ENCODE data around the gene RAB11FIP5.

RAB11FIP5 gene

DNA sequence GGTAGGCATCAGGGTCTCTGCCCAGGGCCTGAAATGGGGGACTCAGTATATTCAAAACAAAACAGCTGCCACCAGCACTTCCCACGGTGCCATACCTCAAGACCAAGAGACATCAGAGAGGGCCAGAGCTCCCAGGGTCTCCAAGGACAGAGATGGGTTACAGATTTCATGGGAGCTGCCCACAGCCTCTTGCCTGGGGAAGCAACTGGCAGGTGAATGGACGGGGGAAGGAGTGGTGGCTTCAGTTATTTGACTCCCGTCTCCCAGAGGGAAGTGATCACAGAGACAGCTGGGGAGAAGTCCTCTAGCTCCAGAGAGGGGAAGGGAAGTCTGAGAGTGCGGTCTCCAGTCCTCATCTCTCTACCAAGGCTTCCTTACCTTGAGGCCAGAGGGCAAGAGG lies 25.4 kb downstream of the RAB11FIP5 start:
- no peak for DNase-seq (ENCODE audit: low spot score)

DNA sequence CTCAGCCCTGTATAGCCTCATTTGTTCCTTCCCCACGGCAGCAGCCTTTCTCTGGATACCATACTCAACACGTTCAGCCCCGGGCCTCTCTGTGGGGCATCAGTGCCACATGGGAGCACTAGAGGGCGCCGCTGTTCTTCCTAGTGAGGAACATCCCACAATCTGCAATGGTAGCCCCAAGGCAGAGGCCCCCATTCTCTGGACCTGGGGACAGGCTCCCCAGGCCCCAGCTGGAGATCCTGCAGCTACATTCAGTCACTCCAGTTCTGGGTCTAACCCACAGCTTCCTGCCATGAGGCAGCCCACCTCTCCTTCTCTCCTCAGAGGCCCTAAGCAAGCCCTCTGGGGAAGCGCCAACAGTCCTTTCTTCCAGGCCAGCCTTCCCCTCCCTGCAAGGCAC lies 27.1 kb downstream of the RAB11FIP5 start:
- peak; percentile 76 for DNase-seq (ENCODE audit: low spot score)

DNA sequence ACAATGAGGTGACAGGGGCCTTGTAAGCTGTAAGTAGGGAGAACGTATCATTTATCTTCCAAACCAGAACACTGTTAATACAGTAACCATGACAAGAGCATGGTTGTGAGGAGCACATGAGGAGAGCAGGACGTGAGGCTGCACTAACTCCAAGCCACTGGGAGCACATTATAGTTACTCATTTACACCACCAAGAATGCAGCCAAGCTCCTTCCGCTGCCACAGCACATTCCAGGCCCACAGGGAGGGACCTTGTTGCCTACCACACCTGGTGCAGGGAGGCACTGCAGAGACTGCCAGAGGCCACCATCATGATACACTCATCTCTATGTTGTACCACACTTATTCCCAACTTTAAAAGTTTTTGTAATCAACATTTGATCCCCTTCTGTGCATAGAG lies 27.8 kb downstream of the RAB11FIP5 start:
- no peak for DNase-seq (ENCODE audit: low spot score)

DNA sequence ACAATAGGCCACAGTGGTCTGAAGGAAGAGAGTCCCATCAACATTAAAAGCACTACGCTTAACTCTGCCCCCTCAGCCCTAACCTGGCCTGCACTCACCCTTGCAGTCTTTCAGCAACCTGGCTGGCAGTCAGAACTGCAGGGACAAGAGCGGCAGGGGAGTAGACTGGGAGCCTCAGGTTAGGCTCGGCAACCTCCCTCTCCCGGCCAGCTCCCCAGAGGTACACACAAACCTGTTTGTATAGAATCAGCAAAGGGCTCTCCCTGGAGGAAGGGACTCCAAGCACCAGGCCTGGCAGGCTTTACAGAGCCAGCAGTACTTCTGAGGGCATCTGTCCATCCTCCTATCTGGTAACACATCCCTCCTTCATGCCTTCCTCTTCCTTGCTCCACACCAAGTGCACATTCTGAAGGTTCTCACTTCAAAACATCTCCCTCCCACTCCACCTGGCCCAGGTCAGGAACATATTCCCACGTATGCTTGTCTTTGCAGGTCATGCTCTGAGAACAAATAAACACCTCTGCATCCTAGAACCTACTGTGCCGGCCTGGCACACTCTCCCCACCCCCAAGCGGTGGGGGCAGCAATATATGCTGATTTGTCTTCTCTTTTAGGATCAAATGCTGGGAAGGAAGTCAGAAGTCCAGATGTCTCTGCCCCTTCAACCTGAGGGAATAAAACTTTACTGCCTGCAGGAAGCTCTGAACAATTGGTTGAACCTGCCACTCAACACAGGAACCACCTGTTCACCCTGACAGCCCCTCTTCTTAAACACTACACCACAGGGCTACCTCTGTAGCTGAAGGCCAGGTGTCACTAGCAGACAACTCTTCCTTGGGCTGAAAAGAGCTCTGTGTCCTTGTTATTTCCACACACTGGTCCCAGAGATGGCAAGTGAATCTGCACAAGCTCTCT lies 28.6 kb downstream of the RAB11FIP5 start:
- no peak for DNase-seq (ENCODE audit: low spot score)

DNA sequence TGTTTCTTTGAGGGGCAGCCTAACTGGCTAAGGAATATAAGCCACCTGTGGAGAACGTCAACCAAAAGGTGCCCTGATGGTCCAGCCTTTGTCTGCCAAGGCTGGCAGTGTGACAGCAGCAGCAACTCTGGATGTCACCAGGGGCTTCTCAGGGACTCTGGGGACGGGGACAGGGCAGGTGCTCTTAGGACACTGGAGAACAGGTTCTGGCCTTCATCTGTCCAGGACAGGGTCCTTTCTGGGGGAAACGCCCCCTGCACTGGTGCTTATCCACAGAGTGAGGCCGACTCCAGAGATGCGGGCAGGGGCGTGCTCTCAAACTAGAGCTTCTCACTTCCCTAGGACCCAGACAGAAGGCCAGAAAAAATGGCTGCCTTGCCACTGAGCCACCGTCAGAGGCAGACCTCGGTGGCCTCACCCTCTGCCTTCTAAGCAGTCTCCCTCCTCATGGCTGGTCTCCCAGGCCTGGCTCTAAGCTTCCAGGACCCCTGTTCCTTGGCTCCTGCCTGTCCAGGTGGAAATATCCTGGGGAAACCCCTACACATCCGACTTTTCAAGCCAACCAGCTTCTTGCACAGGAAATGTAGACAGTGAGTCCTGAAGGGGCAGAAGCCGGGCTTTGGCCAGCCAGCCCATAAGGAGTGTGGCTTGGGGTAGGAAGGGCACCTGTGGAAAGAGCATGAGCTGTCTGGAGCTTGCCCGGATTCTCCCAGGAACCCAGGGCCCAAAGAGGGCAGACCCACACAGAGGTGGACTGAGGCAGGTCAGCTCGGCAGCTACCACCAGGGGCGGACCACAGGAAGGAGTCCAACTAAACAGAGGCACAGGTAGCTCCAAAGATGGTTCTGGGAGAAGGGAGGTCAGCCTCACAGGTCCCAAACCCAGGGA lies 30.0 kb downstream of the RAB11FIP5 start:
- DNase-seq (ENCODE audit: low spot score), result no peak

DNA sequence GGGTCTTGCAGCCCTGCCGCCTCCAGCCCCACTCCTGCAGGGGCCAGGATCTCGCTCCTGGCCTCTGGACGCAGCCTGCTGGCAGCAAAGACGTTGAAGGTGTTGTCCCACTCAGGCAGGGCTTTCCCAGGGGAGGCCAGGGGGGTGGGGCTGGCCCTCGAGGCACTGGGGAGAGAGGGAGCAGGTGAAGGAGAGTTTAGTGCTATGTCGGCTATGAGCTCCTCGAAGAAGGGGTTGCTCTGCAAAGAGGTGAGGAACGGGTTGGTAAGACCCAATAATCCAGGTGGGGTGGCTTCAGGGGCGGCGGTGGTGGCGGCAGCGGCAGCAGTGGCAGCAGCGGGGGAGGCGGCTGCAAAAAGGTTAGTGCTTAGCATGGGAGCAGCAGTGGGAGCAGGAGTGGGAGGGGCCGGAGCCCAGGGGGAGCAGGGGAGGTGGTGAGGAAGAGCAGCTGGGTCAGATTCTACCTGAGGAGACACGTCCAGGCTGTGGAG lies 31.5 kb downstream of the RAB11FIP5 start:
- no peak for DNase-seq (ENCODE audit: low spot score)

DNA sequence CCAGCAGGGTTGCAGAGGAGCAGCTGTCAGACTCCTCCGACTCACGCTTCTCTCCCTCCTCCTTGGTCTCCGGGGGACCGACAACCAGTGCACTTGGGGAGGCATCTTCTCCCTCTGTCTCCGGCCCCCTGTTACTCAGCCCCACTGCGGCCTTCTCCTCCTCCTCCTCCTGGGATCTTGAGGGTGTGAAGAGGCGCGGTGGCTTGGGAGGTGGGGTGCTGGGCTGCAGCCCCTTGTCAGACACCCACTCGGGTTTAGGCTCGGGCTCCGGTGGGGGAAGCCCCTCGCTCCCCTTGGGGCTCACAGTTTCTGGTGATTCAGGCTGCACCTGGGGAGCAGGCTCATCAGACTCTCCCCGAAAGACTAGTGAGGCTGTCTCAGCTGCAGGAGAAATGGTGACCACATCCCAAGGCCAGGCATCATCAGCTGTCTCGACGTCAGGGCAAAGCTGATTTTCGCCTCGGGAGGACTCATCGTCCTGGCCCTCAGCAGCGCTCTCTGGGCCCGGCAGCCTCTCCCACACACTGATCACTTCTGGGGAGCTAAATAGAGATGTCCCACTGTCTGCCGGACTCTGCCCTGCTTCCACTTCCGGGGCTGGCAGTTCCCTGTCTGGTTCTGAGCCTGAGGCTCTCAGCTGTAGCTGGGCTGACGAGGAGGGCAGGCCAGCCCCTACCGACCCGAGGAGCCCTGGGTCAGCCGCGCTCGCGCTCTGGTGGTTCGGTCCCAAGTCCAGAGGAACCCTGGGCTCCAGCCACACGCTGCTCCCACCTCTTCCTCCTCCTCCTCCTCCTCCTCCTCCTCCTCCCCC lies 32.2 kb downstream of the RAB11FIP5 start:
- no peak for DNase-seq (ENCODE audit: low spot score)

DNA sequence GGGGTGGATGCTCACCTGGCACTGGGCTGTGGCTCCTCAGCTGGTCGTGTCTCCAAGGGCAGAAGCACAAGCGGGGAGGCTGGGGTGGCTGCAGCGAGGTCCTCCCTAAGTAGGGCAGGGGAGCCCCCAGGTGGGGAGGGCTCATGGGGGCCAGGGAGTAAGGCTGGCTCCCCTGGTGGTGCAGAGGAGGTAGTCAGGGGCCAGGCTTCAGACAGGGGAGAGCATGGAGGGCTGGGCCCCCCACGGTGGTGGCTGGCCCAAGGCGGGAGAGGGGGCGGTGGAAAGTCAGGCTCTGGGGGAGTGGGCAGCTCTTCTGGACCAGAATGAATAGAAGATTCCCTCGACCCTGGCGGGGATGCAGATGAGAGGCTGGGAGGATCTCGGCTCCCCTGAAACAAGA lies 33.1 kb downstream of the RAB11FIP5 start:
- no peak for DNase-seq (ENCODE audit: low spot score)

DNA sequence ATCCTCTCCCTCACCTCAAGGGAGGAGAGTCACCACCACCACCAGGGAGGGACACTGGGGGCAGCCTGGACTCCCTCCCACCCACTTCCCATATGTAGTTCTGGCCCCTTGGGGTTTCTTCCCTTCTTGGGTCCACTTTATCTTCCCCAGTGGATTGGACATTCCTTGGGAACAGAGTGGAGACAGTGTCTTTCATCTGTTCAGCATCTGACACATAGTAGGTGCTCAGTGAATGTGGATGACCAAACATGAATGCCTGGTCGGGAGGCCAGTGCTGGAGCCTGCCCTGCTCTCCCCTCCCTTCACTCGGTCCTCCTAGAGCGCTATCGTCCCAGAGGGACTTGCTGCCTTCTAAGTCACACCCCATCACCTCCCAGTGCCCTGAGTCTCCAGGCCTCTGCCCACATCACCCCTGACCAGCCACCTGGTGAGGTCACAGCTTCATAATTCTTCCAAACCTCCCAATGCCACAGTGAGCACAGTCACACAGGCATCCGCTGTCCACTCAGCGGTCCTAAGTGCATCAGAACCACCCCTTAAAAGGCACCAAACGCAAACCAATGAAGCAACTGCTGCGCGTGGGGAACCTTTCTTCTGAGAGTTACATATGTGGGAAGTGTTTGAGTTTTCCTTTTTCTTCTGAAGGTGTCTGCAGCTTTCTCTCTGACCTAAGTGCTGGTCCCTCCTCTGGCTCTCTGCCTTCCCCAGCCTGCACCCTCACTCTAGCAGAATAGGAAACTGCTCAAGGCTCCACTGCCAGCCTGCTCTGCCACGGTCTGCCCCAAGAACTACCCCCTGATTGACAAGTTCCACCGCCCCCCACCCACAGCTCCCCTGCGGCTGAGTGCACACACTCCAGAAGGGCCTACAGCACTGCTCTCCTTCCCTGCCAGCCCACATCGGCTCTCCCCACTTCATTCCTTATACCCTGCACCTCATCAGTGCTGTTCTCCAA lies 34.0 kb downstream of the RAB11FIP5 start:
- DNase-seq (ENCODE audit: low spot score), result no peak

DNA sequence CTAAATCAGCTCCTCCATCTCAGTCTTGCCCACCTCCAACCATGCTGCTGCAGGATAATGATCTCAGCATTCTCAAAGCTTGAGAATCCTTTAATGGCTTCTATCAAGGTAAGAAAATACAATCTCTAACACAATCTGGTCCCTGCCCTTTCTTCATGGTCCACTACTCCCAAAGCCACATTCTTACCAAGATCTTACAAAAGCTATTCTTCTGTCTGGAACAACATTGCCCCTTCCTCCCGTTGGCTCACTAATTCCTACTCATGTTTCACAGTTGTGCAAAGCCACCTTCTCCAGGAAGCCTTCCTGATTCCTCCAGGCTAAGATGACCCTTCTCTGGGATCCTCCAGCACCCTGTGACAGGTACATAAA lies 35.3 kb downstream of the RAB11FIP5 start:
- no peak for DNase-seq (ENCODE audit: low spot score)

DNA sequence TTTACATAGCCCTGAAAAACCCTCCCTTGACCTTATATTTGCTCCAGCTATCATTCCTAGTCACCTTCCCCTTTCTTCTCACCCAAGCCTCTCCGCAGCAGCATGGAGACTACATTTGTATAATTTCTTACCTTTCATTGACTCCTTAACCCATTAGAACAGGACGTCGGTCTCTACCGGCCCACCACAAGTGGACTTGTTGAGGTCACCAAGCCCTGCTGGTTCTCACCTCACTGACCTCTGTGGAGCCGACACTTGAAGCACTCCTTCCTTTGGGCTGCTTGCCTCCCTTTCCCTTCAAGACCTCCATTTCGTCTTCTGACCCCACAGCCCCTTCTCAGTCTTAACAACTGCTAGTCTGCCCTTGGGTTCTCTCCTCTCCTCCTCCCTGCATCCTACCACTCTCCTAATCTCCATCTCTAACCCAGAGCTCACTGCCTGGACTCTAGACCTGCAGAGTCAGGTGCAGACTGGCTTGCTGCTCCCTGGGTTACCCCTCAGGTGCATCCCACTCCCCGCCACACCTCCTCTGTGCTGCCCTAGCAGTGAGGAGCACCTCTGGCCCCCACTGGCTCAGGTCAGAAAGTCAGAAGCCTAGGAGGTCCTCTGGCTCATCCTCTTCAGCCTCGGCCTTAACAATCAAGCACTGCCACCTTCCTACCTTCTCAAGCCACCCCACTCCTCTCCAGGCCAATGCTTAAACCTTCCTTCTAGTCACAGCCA lies 35.9 kb downstream of the RAB11FIP5 start:
- DNase-seq (ENCODE audit: low spot score), result no peak

DNA sequence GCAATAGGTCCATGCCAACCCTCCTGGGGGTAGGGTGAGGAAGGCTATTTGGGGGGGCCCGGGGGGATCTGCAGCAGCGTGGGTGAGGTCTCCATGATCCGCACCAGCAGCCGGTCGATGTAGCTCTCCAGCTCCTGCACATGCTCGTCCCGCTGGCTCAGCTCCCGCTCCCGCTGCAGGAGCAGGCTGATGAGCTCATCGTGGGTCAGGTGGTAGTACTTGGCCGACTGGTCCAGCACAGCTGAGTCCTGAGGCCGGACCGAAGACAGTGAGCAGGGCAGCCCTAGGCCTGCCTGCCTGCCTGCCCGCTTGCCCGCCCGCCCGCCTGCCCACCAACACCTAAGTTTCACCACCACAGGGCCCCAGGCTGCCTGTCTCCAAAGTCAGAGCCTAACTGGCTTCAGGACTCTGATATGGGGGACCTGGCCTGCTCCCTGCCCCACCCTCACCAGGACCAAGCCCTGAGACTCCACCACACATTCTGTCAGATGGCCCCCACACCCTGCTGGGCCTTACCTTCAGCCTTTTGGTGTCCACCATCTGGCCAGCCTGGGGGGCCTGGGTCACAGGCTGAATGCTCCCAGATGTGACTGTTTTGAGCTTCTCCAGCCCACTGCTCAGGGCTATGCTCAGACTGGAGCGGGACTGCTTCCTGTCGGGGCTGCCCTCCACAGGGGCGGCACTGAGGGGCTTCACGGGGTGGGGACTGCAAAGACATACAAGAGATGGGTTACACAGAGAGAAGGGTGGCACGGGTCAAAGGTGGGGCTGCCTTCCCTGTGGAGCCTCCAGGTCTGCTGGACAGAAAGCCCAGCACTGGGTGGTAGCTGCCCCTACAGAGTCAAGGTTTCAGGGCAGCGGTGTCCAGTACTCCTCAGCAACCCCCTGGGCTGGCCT lies 37.0 kb downstream of the RAB11FIP5 start:
- no peak for DNase-seq (ENCODE audit: low spot score)

DNA sequence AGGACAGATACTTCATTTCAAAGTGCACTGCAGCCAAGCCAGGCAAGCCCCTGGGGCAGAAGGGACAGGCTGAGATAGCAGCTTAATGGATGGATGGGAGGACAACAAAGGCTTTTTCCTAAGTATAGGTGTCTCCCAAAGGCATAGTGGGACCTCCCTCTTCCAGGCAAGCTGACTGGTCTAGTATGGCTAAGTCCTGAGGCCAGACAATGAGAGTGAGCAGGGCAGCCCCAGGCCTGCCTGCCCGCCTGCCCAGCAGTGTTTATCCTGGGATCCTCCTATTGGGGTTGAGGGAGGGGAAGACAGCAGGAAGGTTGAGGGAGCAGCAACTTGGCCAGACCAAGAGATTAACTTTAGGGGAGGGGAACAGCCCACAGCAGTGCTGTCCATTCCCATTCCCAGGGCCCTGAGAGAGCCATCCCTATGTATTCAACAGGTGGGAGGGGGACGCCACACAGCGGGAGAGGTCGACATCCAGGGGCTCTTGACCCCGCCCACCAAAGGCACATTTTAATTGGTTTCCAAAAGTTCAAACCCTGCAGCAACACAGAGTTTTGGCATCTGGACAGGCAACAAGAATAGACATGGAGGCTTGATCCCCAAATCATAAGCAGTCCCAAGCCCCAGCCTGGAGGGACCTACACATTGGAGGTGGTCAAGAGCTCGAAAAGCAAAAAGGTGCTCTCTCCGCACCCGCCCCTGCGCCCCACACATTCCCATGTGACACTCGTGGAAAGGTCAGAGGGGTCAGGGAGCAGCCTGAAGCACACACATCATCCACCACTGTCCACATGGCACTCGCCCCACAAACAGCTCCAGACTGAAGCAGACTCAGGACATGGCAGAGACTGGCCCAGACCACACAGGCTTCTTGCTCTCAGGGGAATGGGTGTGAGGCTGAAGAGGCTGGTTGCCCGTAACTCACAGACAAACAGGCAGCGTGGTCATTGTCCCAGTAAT lies 38.4 kb downstream of the RAB11FIP5 start:
- no peak for DNase-seq (ENCODE audit: low spot score)

DNA sequence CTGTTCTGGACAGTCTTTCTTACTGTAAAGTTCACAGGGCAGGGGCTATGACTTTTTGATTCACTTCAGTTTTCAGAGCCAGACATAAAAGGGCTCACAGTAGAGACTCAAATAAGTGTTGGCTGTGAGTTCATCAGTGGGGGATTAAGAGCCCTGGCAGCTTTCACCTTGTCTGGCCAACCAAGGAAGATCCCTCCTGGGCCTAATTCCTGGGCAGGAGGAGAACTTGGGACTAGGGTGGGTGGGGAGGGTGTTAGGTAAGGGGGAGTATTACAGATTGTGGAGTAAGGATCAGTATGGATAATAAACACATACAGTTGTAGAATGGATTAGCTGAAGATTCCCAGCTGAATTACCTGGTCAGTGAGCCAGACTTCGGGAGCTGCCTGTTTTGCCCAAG lies 40.3 kb downstream of the RAB11FIP5 start:
- no peak for DNase-seq (ENCODE audit: low spot score)

DNA sequence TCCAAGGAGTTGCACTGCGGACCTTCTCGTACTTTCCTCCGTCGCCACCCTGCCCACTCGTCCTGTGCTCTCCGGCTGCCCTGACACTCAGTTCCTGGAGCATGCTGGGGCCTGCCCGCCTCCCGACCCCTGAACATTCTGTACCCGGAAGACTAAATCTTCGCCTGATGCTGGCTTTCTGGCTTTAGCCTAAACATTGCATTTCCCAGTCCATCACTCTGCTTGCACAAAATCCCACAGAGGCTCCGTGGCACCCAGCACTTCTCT lies 40.7 kb downstream of the RAB11FIP5 start:
- no peak for DNase-seq (ENCODE audit: low spot score)

DNA sequence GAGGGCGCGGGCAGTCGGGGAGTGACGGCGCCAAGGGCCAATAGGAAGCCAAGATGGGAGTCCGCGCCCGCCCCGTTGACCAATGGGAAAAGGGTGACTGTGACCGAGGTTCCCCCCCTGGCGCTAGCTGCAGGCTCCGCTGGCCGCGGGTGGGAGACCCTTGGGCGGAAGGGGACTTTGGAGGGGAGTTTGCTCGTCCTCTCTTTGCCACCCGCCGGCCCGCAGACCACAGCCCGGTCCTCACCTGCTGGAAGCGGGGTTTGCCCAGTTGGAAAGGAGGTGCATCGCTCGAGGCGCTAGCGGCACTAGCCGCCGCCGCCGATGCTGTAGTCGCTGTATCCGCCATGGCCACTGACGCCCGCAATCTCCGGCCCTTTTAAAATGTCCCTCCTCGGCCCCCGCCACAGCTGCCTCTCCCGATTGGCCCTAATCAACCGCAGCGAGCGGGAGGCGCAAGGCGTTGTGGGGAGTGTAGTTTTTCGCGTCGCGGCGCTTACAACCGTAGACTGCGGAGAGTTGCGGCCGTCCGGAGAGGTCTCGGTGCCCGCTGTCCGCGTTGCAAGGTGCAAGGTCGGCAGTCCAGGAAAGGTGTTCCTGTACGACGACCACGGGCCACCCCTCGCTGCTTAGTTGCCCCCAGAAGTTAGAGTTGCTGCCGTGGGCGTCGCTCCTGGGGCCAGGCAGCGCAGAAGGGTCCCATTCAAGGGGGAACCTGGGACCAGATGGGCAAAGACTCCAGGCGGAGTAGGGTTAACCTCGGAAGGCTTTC lies 41.2 kb downstream of the RAB11FIP5 start, which contains the start of gene SFXN5:
Gene SFXN5 (minus strand): TSS at position 353 of the 769 bp plus-strand sequence. CDS start 7 bp downstream, at position 346.
- peak; percentile 100 for DNase-seq (ENCODE audit: low spot score)

DNA sequence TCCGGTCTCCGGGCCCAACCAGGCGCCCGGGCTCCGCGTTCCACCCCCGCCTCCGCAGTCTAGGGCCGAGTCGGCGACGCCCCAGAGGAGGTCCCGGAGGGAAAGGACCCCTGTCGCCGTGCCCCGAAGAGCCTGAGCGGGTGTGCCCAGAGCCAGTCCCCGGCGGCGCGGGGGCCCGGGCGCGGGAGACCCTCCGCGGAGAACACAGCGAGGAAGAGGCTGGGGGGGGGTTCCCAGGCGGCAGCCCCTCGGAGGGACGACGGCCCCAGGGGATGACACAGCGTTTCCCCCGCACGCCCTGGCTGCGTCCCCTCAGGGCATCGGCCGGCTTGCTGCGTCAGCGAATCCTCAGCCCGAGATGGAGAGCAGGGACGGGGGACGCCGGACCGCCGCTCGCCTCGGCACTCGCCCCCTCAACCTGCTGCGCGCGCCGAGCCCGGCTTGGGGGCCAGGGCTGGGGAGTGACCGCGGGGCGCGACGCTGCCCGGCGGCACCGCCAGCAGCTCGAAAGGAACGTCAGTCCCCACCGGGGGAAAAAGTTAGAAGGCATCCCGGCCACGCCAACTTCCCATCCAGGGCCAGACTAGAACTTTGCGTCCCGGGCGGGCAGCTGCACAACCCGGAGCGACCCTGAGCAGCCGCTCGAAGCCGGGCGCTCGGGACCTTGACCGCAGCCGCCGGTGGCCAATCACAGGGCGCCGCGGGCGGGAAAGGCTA lies 41.9 kb downstream of the RAB11FIP5 start:
- DNase-seq (ENCODE audit: low spot score), result peak; percentile 38
